MM.1S (cell line): ENCODE measurements around the gene DHX8.

Source experiments
- DNase-seq: peaks from one replicate; pipeline ENCODE4 v3.0.0-alpha.2; 2015
- H2AFZ ChIP-seq: fragments of 300-600 bp; sonication (generic); 2 replicates; pipeline ENCODE4 v1.6.0; 2016; ENCODE audit warnings: antibody characterized with exemption, low read length
- H3F3A ChIP-seq: fragments of 300-600 bp; sonication (generic); 2 replicates; pipeline ENCODE4 v1.6.1; 2016; ENCODE audit warnings: mild to moderate bottlenecking, antibody characterized with exemption, low read length, moderate library complexity, mixed read lengths; ENCODE audit not compliant: insufficient read depth
- H3K27ac ChIP-seq: fragments of 300-600 bp; sonication (generic); 2 replicates; pipeline ENCODE4 v1.5.1; 2016; ENCODE audit warnings: mild to moderate bottlenecking, low read length
- H3K27me3 ChIP-seq: fragments of 300-600 bp; sonication (generic); replicated peaks from 2 replicates; pipeline ENCODE4 v1.6.0; 2016; ENCODE audit warnings: low read length; ENCODE audit not compliant: insufficient read depth
- H3K36me3 ChIP-seq: fragments of 300-600 bp; sonication (generic); replicated peaks from 2 replicates; pipeline ENCODE4 v1.6.1; 2016; ENCODE audit warnings: mild to moderate bottlenecking, low read length, mixed read lengths; ENCODE audit not compliant: insufficient read depth
- H3K4me1 ChIP-seq: fragments of 300-600 bp; sonication (generic); 2 replicates; pipeline ENCODE4 v1.6.1; 2016; ENCODE audit warnings: low read length, mixed read lengths
- H3K4me2 ChIP-seq: fragments of 300-600 bp; sonication (generic); 2 replicates; pipeline ENCODE4 v1.6.0; 2016; ENCODE audit warnings: low read depth, low read length
- H3K4me3 ChIP-seq: fragments of 300-600 bp; sonication (generic); 2 replicates; pipeline ENCODE4 v1.5.1; 2016; ENCODE audit warnings: low read length, mixed read lengths
- H3K79me2 ChIP-seq: fragments of 300-600 bp; sonication (generic); 2 replicates; pipeline ENCODE4 v1.6.1; 2016; ENCODE audit warnings: mixed run types, low read length, mixed read lengths
- H3K9ac ChIP-seq: fragments of 300-600 bp; sonication (generic); 2 replicates; pipeline ENCODE4 v1.6.1; 2016; ENCODE audit warnings: low read length, mixed read lengths
- H3K9me2 ChIP-seq: fragments of 300-600 bp; sonication (generic); replicated peaks from 2 replicates; pipeline ENCODE4 v1.6.1; 2016; ENCODE audit warnings: mild to moderate bottlenecking, low read length, mixed read lengths; ENCODE audit not compliant: insufficient read depth
- H3K9me3 ChIP-seq: fragments of 300-600 bp; sonication (generic); replicated peaks from 2 replicates; pipeline ENCODE4 v1.6.1; 2016; ENCODE audit warnings: mild to moderate bottlenecking, low read length, mixed read lengths; ENCODE audit not compliant: insufficient read depth
- H4K20me1 ChIP-seq: fragments of 300-600 bp; sonication (generic); 2 replicates; pipeline ENCODE4 v1.6.1; 2016; ENCODE audit warnings: mild to moderate bottlenecking, low read length, moderate library complexity, mixed read lengths; ENCODE audit not compliant: insufficient read depth
- EZH2 ChIP-seq: fragments of 300-600 bp; sonication (generic); optimal IDR thresholded peaks from 2 replicates; pipeline ENCODE3; 2017; ENCODE audit warnings: low read depth, mild to moderate bottlenecking, antibody characterized with exemption, low read length, mixed read lengths
- EZH2phosphoT487 ChIP-seq: fragments of 300-600 bp; sonication (generic); IDR thresholded peaks from 2 replicates; pipeline ENCODE4 v1.6.1; 2018; ENCODE audit warnings: antibody characterized with exemption, low read length
- TF ChIP-seq, protein P1 (sequence below): fragments of 300-600 bp; sonication (generic); IDR thresholded peaks from 2 replicates; pipeline ENCODE4 v1.5.1; 2016; ENCODE audit warnings: antibody characterized with exemption, low read length, mixed read lengths

The DHX8 gene

DNA sequence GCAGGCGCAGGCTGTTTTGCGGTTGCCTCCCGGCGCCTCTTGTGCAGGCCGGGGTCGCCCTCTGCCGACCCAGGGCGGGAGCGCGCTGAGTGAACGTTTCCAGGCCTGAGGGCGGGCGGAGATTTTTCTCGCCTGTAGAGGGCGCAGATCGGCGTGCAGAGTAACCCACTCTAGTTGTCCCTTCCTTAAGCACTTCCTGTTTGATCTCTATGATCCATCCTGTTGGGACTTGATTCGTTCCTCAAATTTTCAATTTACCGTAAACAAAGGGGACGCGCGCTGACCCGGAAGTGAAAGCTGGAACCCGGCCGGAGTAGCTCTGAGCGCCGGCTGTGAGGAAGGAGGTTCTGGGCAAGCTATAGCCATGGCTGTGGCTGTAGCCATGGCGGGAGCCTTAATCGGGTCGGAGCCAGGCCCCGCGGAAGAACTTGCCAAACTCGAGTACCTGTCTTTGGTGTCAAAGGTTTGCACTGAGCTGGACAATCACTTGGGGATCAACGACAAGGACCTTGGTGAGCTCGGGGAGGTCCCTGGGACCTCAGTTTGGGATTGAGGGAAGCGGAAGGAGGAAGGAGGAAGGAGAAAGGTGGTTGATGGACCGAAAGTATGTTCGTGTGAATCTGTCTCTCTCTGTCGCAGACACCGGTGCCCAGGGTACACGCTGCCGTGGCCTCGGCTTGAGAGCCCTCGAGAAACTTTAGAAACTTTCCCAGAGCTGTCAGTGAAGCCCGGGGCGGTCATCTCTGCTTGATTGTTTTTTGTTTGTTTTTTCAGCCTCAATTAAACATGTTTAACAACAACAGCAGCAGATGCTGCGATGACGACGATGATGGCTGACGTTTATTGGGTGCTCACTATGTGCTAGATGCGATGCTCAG is at the start of gene DHX8:
Gene DHX8 (plus strand): TSS at position 302 of the 878 bp plus-strand sequence. CDS start 63 bp downstream, at position 365.
- no peaks in the 10 kb centered on the region for H3K27me3 ChIP-seq
- no peaks in the 10 kb centered on the region for H3K36me3 ChIP-seq
- H3F3A ChIP-seq = no peaks in the 10 kb centered on the region
- no peaks in the 10 kb centered on the region for H3K9me3 ChIP-seq
- H3K27ac ChIP-seq = peak within 1 kb of the TSS; percentile 51; the same call in 1 of the 2 replicates
- H3K4me3 ChIP-seq = peak within 1 kb of the TSS; percentile 80
- DNase-seq = peak; percentile 98
- peaks cover 48% of the 10 kb centered on the region for H3K79me2 ChIP-seq
- H2AFZ ChIP-seq = peak within 1 kb of the TSS; percentile 91
- H3K4me1 ChIP-seq = peaks cover 9% of the 10 kb centered on the region
- peak within 1 kb of the TSS; percentile 98 for H3K4me2 ChIP-seq
- H3K9me2 ChIP-seq = no peaks in the 10 kb centered on the region
- no peaks in the 10 kb centered on the region for H4K20me1 ChIP-seq
- peak within 1 kb of the TSS; percentile 65 for H3K9ac ChIP-seq
- TF ChIP-seq EZH2phosphoT487 (no peak), EZH2 (no peak)
- TF ChIP-seq, protein P1, sequence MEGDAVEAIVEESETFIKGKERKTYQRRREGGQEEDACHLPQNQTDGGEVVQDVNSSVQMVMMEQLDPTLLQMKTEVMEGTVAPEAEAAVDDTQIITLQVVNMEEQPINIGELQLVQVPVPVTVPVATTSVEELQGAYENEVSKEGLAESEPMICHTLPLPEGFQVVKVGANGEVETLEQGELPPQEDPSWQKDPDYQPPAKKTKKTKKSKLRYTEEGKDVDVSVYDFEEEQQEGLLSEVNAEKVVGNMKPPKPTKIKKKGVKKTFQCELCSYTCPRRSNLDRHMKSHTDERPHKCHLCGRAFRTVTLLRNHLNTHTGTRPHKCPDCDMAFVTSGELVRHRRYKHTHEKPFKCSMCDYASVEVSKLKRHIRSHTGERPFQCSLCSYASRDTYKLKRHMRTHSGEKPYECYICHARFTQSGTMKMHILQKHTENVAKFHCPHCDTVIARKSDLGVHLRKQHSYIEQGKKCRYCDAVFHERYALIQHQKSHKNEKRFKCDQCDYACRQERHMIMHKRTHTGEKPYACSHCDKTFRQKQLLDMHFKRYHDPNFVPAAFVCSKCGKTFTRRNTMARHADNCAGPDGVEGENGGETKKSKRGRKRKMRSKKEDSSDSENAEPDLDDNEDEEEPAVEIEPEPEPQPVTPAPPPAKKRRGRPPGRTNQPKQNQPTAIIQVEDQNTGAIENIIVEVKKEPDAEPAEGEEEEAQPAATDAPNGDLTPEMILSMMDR = peak; percentile 100

DNA sequence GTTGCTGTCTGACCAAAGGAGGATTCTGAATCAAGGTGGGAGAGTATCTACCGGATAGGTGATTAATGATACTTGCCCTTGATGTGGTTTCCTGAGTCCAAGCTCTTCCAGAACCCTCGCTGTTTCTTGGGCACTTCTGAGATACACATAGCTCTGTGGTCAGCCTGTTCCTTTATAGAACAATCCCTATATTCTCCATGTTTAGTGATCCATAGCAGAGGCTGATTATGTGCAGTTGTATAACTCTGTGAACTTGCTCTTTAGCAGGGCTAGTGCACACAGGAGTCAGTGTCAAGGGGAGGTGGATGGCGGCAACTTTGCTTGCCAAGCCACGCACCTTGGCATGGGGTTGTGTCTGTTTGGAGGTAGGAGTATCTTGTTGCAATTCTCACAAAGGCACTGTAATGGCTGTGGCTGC is 48.9 kb upstream of the DHX8 start:
- no peaks in the 10 kb centered on the region for H3K9me3 ChIP-seq
- no peak for DNase-seq
- no peak overlapping the region for H3K4me2 ChIP-seq
- H3K79me2 ChIP-seq = no peaks in the 10 kb centered on the region
- no peak overlapping the region for H3K4me3 ChIP-seq
- H4K20me1 ChIP-seq = no peaks in the 10 kb centered on the region
- H3K27me3 ChIP-seq = peaks cover 79% of the 10 kb centered on the region
- TF ChIP-seq EZH2 (no peak), EZH2phosphoT487 (no peak)
- TF ChIP-seq, protein P1 = no peak
- H3F3A ChIP-seq = no peaks in the 10 kb centered on the region
- no peaks in the 10 kb centered on the region for H3K9me2 ChIP-seq
- no peak overlapping the region for H2AFZ ChIP-seq
- H3K36me3 ChIP-seq = no peaks in the 10 kb centered on the region
- no peak overlapping the region for H3K9ac ChIP-seq
- H3K4me1 ChIP-seq = no peaks in the 10 kb centered on the region
- no peak overlapping the region for H3K27ac ChIP-seq

DNA sequence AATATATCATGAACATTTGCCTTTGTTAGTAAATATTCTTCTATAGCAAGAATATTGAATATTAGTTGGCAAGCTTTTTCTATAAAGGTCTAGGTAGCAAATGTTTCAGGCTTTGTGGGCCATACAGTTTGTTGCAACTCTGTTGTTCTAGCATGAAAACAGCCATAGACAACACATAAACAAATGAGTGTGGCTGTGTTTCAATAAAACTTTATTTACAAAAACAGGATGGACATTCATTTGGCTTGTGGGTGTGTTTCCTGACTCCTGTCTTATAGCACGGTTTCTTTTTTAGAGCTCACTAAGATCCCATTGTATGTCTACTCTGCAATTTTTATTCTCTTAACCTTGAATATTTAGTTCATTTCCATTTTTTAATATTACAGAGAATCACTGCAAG is 46.0 kb upstream of the DHX8 start:
- no peaks in the 10 kb centered on the region for H3F3A ChIP-seq
- H3K4me3 ChIP-seq = no peak overlapping the region
- no peaks in the 10 kb centered on the region for H3K9me2 ChIP-seq
- no peaks in the 10 kb centered on the region for H3K36me3 ChIP-seq
- no peaks in the 10 kb centered on the region for H4K20me1 ChIP-seq
- no peak overlapping the region for H3K9ac ChIP-seq
- no peak for TF ChIP-seq EZH2
- TF ChIP-seq EZH2phosphoT487 = no peak
- TF ChIP-seq, protein P1 = no peak
- no peak overlapping the region for H3K27ac ChIP-seq
- H3K27me3 ChIP-seq = peaks cover 52% of the 10 kb centered on the region
- H3K4me2 ChIP-seq = no peak overlapping the region
- no peaks in the 10 kb centered on the region for H3K9me3 ChIP-seq
- no peak for DNase-seq
- no peaks in the 10 kb centered on the region for H3K79me2 ChIP-seq
- H3K4me1 ChIP-seq = no peaks in the 10 kb centered on the region
- H2AFZ ChIP-seq = no peak overlapping the region
